ENCODE data around the gene GSK3B.

The GSK3B gene

GRCh38 chr3:120095979-120096426 lies 1.8 kb upstream of the GSK3B start:
- H3K36me3 Mint-ChIP-seq (ENCODE audit: low read depth) = peaks cover 40% of the 10 kb centered on the region
- no peak for TF ChIP-seq CTCF (IDR thresholded peaks at IDR 0.05)
- H3K4me3 Mint-ChIP-seq = no peak overlapping the region
- H3K27me3 Mint-ChIP-seq (ENCODE audit: low read depth, poor library complexity) = no peaks in the 10 kb centered on the region
- H3K27ac Mint-ChIP-seq = peak overlapping the region; percentile 100
- peaks cover 43% of the 10 kb centered on the region for H3K4me1 Mint-ChIP-seq
- no peaks in the 10 kb centered on the region for H3K9me3 Mint-ChIP-seq
- no peak for DNase-seq

- Mint-ChIP-seq H3K4me3 (no peak overlapping the region), H3K36me3 (ENCODE audit: low read depth) (peaks cover 34% of the 10 kb centered on the region), H3K27ac (peak overlapping the region; percentile 100), H3K27me3 (ENCODE audit: low read depth, poor library complexity) (no peaks in the 10 kb centered on the region), H3K4me1 (peaks cover 39% of the 10 kb centered on the region), H3K9me3 (no peaks in the 10 kb centered on the region)
- DNase-seq = peak; percentile 81
- TF ChIP-seq CTCF (IDR thresholded peaks at IDR 0.05) = no peak
These were observed 1.2 kb upstream of the GSK3B start for GRCh38 chr3:120095226-120095978.

GRCh38 chr3:120094776-120095225 lies 554 bp upstream of the GSK3B start:
- peak overlapping the region; percentile 100 for H3K27ac Mint-ChIP-seq
- peaks cover 34% of the 10 kb centered on the region for H3K4me1 Mint-ChIP-seq
- H3K9me3 Mint-ChIP-seq = no peaks in the 10 kb centered on the region
- H3K4me3 Mint-ChIP-seq = no peak overlapping the region
- DNase-seq = peak; percentile 94
- H3K36me3 Mint-ChIP-seq (ENCODE audit: low read depth) = peaks cover 28% of the 10 kb centered on the region
- H3K27me3 Mint-ChIP-seq (ENCODE audit: low read depth, poor library complexity) = no peaks in the 10 kb centered on the region
- no peak for TF ChIP-seq CTCF (IDR thresholded peaks at IDR 0.05)

GRCh38 chr3:120093119-120093910 lies 932 bp downstream of the GSK3B start:
- DNase-seq = peak; percentile 21
- H3K27ac Mint-ChIP-seq = no peak overlapping the region

GRCh38 chr3:120092474-120092873 lies 1.8 kb downstream of the GSK3B start:
- peaks cover 32% of the 10 kb centered on the region for H3K4me1 Mint-ChIP-seq
- TF ChIP-seq CTCF (IDR thresholded peaks at IDR 0.05) = no peak
- peaks cover 17% of the 10 kb centered on the region for H3K36me3 Mint-ChIP-seq (ENCODE audit: low read depth)
- no peak for DNase-seq
- H3K4me3 Mint-ChIP-seq = no peak overlapping the region
- H3K27ac Mint-ChIP-seq = no peak overlapping the region
- H3K9me3 Mint-ChIP-seq = peaks cover 6% of the 10 kb centered on the region
- no peaks in the 10 kb centered on the region for H3K27me3 Mint-ChIP-seq (ENCODE audit: low read depth, poor library complexity)

More at GRCh38 chr3:120093119-120093910, 932 bp downstream of the GSK3B start:
- peaks cover 23% of the 10 kb centered on the region for H3K36me3 Mint-ChIP-seq (ENCODE audit: low read depth)
- H3K27me3 Mint-ChIP-seq (ENCODE audit: low read depth, poor library complexity) = no peaks in the 10 kb centered on the region
- peaks cover 37% of the 10 kb centered on the region for H3K4me1 Mint-ChIP-seq
- H3K9me3 Mint-ChIP-seq = peaks cover 6% of the 10 kb centered on the region
- H3K4me3 Mint-ChIP-seq = no peak overlapping the region
- no peak for TF ChIP-seq CTCF (IDR thresholded peaks at IDR 0.05)
